GM12878 (cell line): Measurements from ENCODE around the gene EPB41L1.

Experiments used
- ATF7 ChIP-seq: fragments of 450-650 bp; IDR thresholded peaks from 2 replicates; pipeline ENCODE4 v1.6.1; 2016; ENCODE audit warnings: low read depth, mild to moderate bottlenecking
- BHLHE40 ChIP-seq, 2 experiments: fragments of 450-650 bp in 1 of 2; IDR thresholded peaks; 2 replicates each; pipeline ENCODE4 v1.6.1; 2011 to 2017; ENCODE audit warnings: low read depth in 2 of 2, borderline replicate concordance in 1 of 2, improper control_type of control experiment in 1 of 2, low read length in 1 of 2, mild to moderate bottlenecking in 1 of 2
- CREB1 ChIP-seq: IDR thresholded peaks from 2 replicates; pipeline ENCODE4 v1.6.1; 2012; ENCODE audit warnings: low read depth, mild to moderate bottlenecking, inconsistent platforms
- CREM ChIP-seq: IDR thresholded peaks from 2 replicates; pipeline ENCODE4 v1.6.1; 2014; ENCODE audit warnings: antibody characterized with exemption, low read depth
- CTCF ChIP-seq, 3 experiments: IDR thresholded peaks in 2 of 3; conservative IDR thresholded peaks in 1 of 3; 2 replicates each; pipeline ENCODE4 v1.5.1; 2011; ENCODE audit warnings: low read depth in 3 of 3, low read length in 3 of 3, mild to moderate bottlenecking in 3 of 3, control low read depth in 2 of 3, moderate library complexity in 2 of 3, inconsistent platforms in 1 of 3, mixed read lengths in 1 of 3; ENCODE audit not compliant: control insufficient read depth in 2 of 3, insufficient read depth in 1 of 3; ENCODE audit errors: extremely low read depth in 1 of 3
- ELK1 ChIP-seq: IDR thresholded peaks from 2 replicates; pipeline ENCODE4 v1.6.1; 2012; ENCODE audit warnings: low read depth, low read length, improper control_type of control experiment
- EP300 ChIP-seq, 2 experiments: fragments of 150-350 bp in 1 of 2; IDR thresholded peaks; 2 replicates each; pipeline ENCODE4 v1.6.1; 2011 to 2012; ENCODE audit warnings: low read depth in 2 of 2, low read length in 2 of 2, borderline replicate concordance in 1 of 2, improper control_type of control experiment in 1 of 2, inconsistent platforms in 1 of 2; ENCODE audit not compliant: control insufficient read depth in 1 of 2
- PKNOX1 ChIP-seq: fragments of 450-650 bp; IDR thresholded peaks from 2 replicates; pipeline ENCODE4 v1.6.1; 2016; ENCODE audit warnings: mild to moderate bottlenecking
- SREBF1 ChIP-seq: IDR thresholded peaks from 2 replicates; pipeline ENCODE4 v1.6.1; 2012; ENCODE audit warnings: mild to moderate bottlenecking, low read length
- ZNF274 ChIP-seq: IDR thresholded peaks from one replicate; pipeline ENCODE4 v1.8.0; 2011; ENCODE audit not compliant: insufficient read length, insufficient read depth
- ZNF384 ChIP-seq: IDR thresholded peaks from 2 replicates; pipeline ENCODE4 v1.6.1; 2012; ENCODE audit warnings: low read depth, mild to moderate bottlenecking, low read length, improper control_type of control experiment, borderline replicate concordance

- TF ChIP-seq ATF7 (no peak), ELK1 (no peak), EP300 (IDR thresholded peaks at IDR 0.05; ENCODE audit: borderline replicate concordance in 1 of 2, control insufficient read depth in 1 of 2, low read depth in 2 of 2, low read length in 2 of 2) (no peak), PKNOX1 (no peak), ZNF384 (no peak), ZNF274 (no peak), CTCF (IDR thresholded peaks at IDR 0.05 in 2 of 3, conservative IDR thresholded peaks at IDR 0.05 in 1 of 3; ENCODE audit: control insufficient read depth in 2 of 3, extremely low read depth in 1 of 3, insufficient read depth in 1 of 3, low read depth in 3 of 3, low read length in 3 of 3) (no peak), BHLHE40 (IDR thresholded peaks at IDR 0.05; ENCODE audit: borderline replicate concordance in 1 of 2, low read depth in 2 of 2, low read length in 1 of 2) (peak; percentile 87 to 93), SREBF1 (no peak), CREM (no peak), CREB1 (no peak)
These were observed 21.7 kb upstream of the EPB41L1 start for GRCh38 chr20:36132802-36133211.
